ENCODE measurements around the gene MLXIPL. TPM values are rescaled to one million over a fixed set of nuclear protein-coding genes. Genes with fewer than 3 reads are reported as not detected.

The MLXIPL gene
- total and polyA plus RNA-seq, 2 of the 8 experiments (the other 6 are each of a cell fraction or from before 2014, with no cell fraction given) = 9.4 to 10.6 TPM

DNA sequence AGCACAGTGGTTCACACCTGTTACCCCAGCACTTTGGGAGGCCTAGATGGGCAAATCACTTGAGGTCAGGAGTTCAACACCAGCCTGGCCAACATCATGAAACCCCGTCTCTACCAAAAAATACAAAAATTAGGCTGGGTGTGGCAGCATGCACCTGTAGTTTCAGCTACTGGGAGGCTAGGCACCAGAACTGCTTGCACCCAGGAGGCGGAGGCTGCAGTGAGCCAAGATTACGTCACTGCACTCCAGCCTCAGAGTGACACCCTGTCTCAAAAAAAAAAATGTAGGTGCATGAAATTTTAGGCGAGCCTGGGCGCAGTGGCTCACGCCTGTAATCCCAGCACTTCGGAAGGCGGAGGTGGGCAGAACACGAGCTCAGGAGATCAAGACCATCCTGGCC, 76.5 kb downstream of the MLXIPL start:
- H2BK15ac ChIP-seq (ENCODE audit: low read length) = no peak overlapping the region
- no peak overlapping the region for H3K4ac ChIP-seq (replicated peaks; ENCODE audit: insufficient read length, low read depth, low read length)
- H3K23ac ChIP-seq (ENCODE audit: insufficient read length) = no peak overlapping the region
- H2BK20ac ChIP-seq (ENCODE audit: low read length) = no peak overlapping the region
- H3K27ac ChIP-seq (ENCODE audit: low read depth, low read length) = no peak overlapping the region
- no peak overlapping the region for H4K5ac ChIP-seq (ENCODE audit: insufficient read length, low read depth, low read length)
- no peaks in the 10 kb centered on the region; the same call in 1 of the 2 replicates for H3K79me1 ChIP-seq (ENCODE audit: low read depth, low read length)
- no peaks in the 10 kb centered on the region for H3K9me3 ChIP-seq (ENCODE audit: insufficient read depth in 2 of 2, low read depth in 1 of 2, low read length in 1 of 2)
- H3K56ac ChIP-seq (replicated peaks; ENCODE audit: insufficient read length, low read depth, low read length) = no peak overlapping the region
- no peak overlapping the region for H3K4me2 ChIP-seq (ENCODE audit: insufficient read depth in 1 of 2, low read depth in 2 of 2, low read length in 2 of 2)
- POLR2A ChIA-PET (ENCODE audit: partially characterized antibody) = interaction anchor here (0.6 to 1.3 kb wide), 5 partner anchors 9 to 723 kb away, joined by 3 to 8 read pairs (median 5); no protein-coding TSS in a partner anchor
- H3K36me3 ChIP-seq (ENCODE audit: control insufficient read depth in 2 of 4, insufficient read depth in 4 of 4, low read length in 3 of 4) = peaks cover 0 to 18% (median 3%) of the 10 kb centered on the region in 4 experiments; a peak in 5 of 8 replicates
- H3K4me1 ChIP-seq (replicated peaks in 1 of 4; ENCODE audit: control insufficient read depth in 3 of 4, insufficient read depth in 4 of 4, low read length in 3 of 4) = no peaks in the 10 kb centered on the region
- CTCF ChIA-PET (ENCODE audit: partially characterized antibody) = interaction anchor here (0.8 to 1.7 kb wide), 3 partner anchors 27 to 153 kb away, joined by 3 read pairs; no protein-coding TSS in a partner anchor
- no peak overlapping the region for H2BK5ac ChIP-seq (ENCODE audit: low read depth, low read length)
- H2AK5ac ChIP-seq (ENCODE audit: low read depth, low read length) = no peak overlapping the region
- no peaks in the 10 kb centered on the region for H3K27me3 ChIP-seq (replicated peaks in 1 of 4; ENCODE audit: control insufficient read depth in 3 of 4, extremely low read depth in 1 of 4, insufficient read depth in 3 of 4, low read length in 3 of 4)
- no peak overlapping the region for H4K8ac ChIP-seq (ENCODE audit: extremely low read depth, insufficient read depth, low read length)
- H3K23me2 ChIP-seq (ENCODE audit: low read depth, low read length) = no peaks in the 10 kb centered on the region
- no peak overlapping the region for H2AFZ ChIP-seq (ENCODE audit: low read length)
- H3K9ac ChIP-seq (replicated peaks in 1 of 4; ENCODE audit: extremely low read depth in 1 of 4, low read depth in 3 of 4, low read length in 3 of 4) = no peak overlapping the region
- H3K4me3 ChIP-seq (ENCODE audit: extremely low read depth in 1 of 4, insufficient read depth in 2 of 4, low read depth in 3 of 4, low read length in 4 of 4) = no peak overlapping the region
- H4K91ac ChIP-seq (replicated peaks; ENCODE audit: insufficient read length, low read length) = no peak overlapping the region
- no peaks in the 10 kb centered on the region for H4K20me1 ChIP-seq (replicated peaks in 1 of 2; ENCODE audit: control insufficient read depth in 1 of 2, insufficient read depth in 2 of 2, low read length in 2 of 2)
- H3K79me2 ChIP-seq (ENCODE audit: control insufficient read depth in 1 of 2, insufficient read depth in 2 of 2, low read length in 2 of 2) = peaks cover 0 to 6% of the 10 kb centered on the region in 2 experiments; a peak in 1 of 4 replicates
- no peak overlapping the region for H2BK120ac ChIP-seq (replicated peaks; ENCODE audit: low read depth, low read length)
- DNase-seq (ENCODE audit: low read depth in 1 of 2, low spot score in 2 of 2) (no peak), FAIRE-seq (no peak)
- 83% methylated on average over 9 of the region's 9 CpGs; no CpG with 5 or more reads in 1 of the 2 experiments for WGBS, 2 experiments (ENCODE audit: extremely low coverage in 1 of 2, insufficient coverage in 1 of 2, insufficient read length in 1 of 2, insufficient replicate concordance in 2 of 2, low coverage in 1 of 2, low lambda C conversion rate in 2 of 2, missing lambda C conversion rate in 1 of 2)
- H2BK12ac ChIP-seq (ENCODE audit: low read depth, low read length) = no peak overlapping the region
- H3K14ac ChIP-seq (ENCODE audit: insufficient read length) = no peak overlapping the region
- H3K18ac ChIP-seq (ENCODE audit: extremely low read depth, low read length) = no peak overlapping the region
- TF ChIP-seq RAD21 (IDR thresholded peaks at IDR 0.05 in 1 of 2, conservative IDR thresholded peaks at IDR 0.05 in 1 of 2; ENCODE audit: low read depth in 2 of 2, low read length in 2 of 2) = no peak
- no peak for TF ChIP-seq NANOG (IDR thresholded peaks at IDR 0.05; ENCODE audit: insufficient read depth, low read depth, low read length, poor library complexity, severe bottlenecking)
- no peak for TF ChIP-seq CEBPB (IDR thresholded peaks at IDR 0.05; ENCODE audit: low read depth, low read length)
- no peak for TF ChIP-seq JUN (IDR thresholded peaks at IDR 0.05; ENCODE audit: low read depth, low read length)
- no peak for TF ChIP-seq EP300 (IDR thresholded peaks at IDR 0.05; ENCODE audit: borderline replicate concordance in 1 of 2, low read depth in 2 of 2, low read length in 2 of 2)
- TF ChIP-seq FOSL1 (IDR thresholded peaks at IDR 0.05; ENCODE audit: insufficient read depth, low read depth, low read length) = no peak
- TF ChIP-seq BRCA1 (IDR thresholded peaks at IDR 0.05; ENCODE audit: low read depth, low read length) = no peak
- TF ChIP-seq SP2 (IDR thresholded peaks at IDR 0.05; ENCODE audit: low read length) = no peak
- TF ChIP-seq GABPA (IDR thresholded peaks at IDR 0.05; ENCODE audit: borderline replicate concordance, insufficient read depth, low read length) = no peak
- TF ChIP-seq TAF7 (optimal IDR thresholded peaks at IDR 0.05; ENCODE audit: borderline replicate concordance, low read depth, low read length) = no peak
- no peak for TF ChIP-seq POU5F1 (IDR thresholded peaks at IDR 0.05; ENCODE audit: low read depth, low read length)
- no peak for TF ChIP-seq CHD1 (IDR thresholded peaks at IDR 0.05; ENCODE audit: low read depth, low read length)
- TF ChIP-seq TBP (IDR thresholded peaks at IDR 0.05; ENCODE audit: low read depth, low read length) = no peak
